ENCODE data around the gene CKAP2.

GRCh38 chr13:52411629-52412028, 43.6 kb upstream of the CKAP2 start:
- no peak for TF ChIP-seq CTCF (IDR thresholded peaks at IDR 0.05)
- no peak for TF ChIP-seq POLR2A (IDR thresholded peaks at IDR 0.05)
